ENCODE results near the gene TCERG1. TPM values are rescaled to one million over a fixed set of nuclear protein-coding genes. Genes with fewer than 3 reads are reported as not detected.

The TCERG1 gene
- 45.9 and 50.4 TPM in 2 replicates for total RNA-seq

GRCh38 chr5:146446861-146447733, at the start of gene TCERG1:
Gene TCERG1, plus strand, starts transcription at chr5:146447333. Its CDS starts 17 bp downstream, at chr5:146447350.

GRCh38 chr5:146516151-146516475, 69.0 kb downstream of the TCERG1 start, which contains the start of gene GPR151:
Gene GPR151, minus strand, starts transcription at chr5:146516190. Its CDS starts 77 bp downstream, at chr5:146516113.

Other genes with a start within 250 kb of the TCERG1 start
- gene RBM27, start 243.7 kb upstream of the TCERG1 start, total RNA-seq: 11.6 and 19.5 TPM in 2 replicates
- gene POU4F3, start 108.5 kb upstream of the TCERG1 start, total RNA-seq: 0.42 TPM in 1 of 2 replicates, not detected in the other
- gene GPR151, start 68.9 kb downstream of the TCERG1 start, total RNA-seq: not detected in 2 replicates